AG10803 (cell line): Measurements from ENCODE around the gene ZNF326.

Experiments
- DNase-seq: peaks from one replicate; pipeline ENCODE4 v3.0.0; 2010; ENCODE audit warnings: low read depth
- H3K4me3 ChIP-seq: 2 replicates; pipeline ENCODE4 v1.5.1; 2011; ENCODE audit warnings: mild to moderate bottlenecking, low read length, control low read depth
- TF ChIP-seq, protein P1 (sequence below): conservative IDR thresholded peaks from 2 replicates; pipeline ENCODE4 v1.5.1; 2011; ENCODE audit warnings: mild to moderate bottlenecking, low read length, control low read depth, inconsistent platforms

Gene ZNF326

DNA sequence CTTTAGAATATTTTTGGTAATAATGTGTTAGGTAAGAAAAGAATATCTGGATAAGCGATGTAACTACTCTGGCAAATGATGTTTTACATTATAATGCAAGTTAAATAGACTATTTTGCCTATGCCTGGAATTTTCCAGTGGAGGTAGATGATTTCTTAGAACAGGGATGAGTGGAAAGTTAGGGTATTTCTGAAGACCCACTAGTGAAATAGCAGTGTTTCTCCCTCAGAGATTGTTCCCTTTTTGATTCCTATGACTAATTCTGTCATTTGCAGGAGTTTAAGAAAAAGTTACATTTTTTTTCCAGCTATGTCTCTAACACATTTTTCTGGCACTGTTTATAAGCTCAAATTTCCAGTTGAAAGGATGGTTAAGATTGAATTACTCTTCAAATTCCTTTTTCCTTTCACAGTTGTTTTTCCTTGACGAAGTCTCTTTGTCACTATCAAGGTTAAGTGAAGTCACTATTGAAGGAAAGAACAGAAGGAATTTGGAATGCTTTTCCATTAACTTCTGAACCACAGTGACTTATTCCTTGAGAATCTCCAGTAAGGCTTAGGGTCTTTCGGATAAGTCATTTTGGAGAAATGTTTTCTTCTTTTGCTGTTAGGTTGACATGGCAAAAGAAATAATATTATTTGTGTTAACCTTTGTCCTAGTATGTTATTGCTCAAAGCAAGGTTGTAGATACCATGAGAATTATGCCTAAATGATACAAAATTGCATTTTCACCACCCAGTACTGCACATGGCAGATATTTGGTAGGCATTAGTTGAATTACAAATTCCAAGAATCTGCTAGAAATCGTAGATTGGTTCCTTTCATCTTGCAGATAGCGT, 42.9 kb upstream of the ZNF326 start:
- H3K4me3 ChIP-seq = no peak overlapping the region
- TF ChIP-seq, protein P1, sequence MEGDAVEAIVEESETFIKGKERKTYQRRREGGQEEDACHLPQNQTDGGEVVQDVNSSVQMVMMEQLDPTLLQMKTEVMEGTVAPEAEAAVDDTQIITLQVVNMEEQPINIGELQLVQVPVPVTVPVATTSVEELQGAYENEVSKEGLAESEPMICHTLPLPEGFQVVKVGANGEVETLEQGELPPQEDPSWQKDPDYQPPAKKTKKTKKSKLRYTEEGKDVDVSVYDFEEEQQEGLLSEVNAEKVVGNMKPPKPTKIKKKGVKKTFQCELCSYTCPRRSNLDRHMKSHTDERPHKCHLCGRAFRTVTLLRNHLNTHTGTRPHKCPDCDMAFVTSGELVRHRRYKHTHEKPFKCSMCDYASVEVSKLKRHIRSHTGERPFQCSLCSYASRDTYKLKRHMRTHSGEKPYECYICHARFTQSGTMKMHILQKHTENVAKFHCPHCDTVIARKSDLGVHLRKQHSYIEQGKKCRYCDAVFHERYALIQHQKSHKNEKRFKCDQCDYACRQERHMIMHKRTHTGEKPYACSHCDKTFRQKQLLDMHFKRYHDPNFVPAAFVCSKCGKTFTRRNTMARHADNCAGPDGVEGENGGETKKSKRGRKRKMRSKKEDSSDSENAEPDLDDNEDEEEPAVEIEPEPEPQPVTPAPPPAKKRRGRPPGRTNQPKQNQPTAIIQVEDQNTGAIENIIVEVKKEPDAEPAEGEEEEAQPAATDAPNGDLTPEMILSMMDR = no peak
- peak; percentile 81 for DNase-seq

GRCh38 chr1:89952605-89953130, 42.2 kb upstream of the ZNF326 start:
- TF ChIP-seq, protein P1 = no peak
- H3K4me3 ChIP-seq = no peak overlapping the region
- DNase-seq = no peak

DNA sequence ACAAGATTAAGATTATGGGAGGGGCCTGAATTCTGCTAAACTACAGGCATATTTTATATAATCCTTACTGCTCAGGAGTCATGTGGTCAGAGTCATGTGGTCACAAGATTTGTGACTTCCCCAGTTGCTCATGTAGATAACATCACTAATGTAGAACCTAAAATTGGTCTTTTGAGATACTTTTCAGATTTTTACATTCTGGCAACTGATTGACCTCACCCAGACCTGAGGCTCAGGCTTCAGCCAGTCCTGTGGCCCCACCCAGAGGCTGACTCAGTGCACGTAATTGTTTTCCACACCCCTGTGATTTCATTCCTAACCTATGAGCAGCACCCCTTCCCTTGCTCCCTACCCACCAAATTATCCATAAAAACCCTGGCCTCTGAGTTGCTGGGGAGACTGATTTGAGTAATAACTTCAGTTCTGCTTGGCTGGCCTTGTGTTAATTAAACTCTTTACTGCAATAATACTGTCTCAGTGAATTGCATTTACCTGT, 41.7 kb upstream of the ZNF326 start:
- no peak overlapping the region for H3K4me3 ChIP-seq
- peak; percentile 87 for DNase-seq
- TF ChIP-seq, protein P1 = peak; percentile 7; the same call in 1 of the 2 replicates

GRCh38 chr1:89953929-89954328, 41.0 kb upstream of the ZNF326 start:
- TF ChIP-seq, protein P1 = no peak
- H3K4me3 ChIP-seq = no peak overlapping the region
- DNase-seq = no peak

DNA sequence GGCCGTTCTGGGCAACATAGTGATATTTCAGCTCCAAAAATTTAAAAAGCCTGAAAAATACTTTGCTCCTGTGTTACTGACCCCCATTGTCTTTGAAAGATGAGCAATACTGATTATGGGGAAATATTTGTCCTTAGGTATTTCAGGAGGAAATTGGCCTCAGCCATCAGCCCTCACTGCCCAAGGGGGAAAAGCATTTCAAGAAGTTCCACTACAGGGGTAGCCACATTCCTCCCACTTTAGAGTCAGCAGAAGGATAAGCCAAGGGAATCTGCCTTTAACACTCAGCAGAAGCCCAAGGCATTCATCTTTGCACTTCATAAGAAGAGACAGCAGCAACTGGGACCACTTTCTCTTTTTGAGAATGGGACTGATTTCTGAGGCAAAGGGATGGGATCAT, 40.5 kb upstream of the ZNF326 start:
- no peak for DNase-seq
- no peak overlapping the region for H3K4me3 ChIP-seq
- TF ChIP-seq, protein P1 = no peak

DNA sequence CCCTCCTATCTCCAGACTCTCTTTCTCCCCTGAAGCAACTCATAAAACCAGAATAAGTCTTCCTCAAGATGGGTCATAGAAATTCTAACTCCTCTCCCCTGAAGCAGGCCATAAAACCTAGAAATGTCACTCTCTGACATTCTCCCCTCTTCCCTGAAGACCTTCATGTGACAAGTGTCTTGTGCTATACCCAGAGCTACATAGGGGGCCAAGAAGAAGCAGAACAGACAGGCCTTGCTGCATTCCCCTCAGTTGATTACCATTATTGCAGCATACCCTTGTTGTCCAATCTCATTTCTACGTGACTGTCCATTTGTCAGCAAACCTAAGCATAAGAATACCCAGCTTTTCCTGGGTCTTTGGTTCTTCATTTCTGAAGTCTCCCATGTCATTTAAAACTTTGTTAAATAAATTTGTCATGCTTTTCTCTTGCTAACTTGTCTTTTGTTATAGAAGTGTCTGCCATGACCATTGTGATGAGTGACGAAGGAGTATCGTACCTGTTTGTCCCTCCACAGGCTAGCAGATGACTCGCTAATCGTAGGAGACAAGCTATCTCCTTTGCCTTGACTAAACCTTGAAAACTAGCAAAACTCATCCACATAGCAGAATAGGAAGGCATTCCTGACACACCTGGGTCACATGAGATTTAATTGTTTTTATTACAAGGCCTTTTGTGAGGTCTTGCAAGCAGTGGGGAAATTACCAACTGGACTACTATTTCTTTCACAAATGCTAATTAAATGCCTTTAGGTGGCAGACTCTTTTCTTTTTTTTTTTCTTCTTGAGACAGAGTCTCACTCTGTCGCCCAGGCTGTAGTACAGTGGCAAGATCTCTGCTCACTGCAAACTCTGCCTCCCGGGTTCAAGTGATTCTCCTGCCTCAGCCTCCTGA, 39.4 kb upstream of the ZNF326 start:
- H3K4me3 ChIP-seq = no peak overlapping the region
- DNase-seq = no peak
- TF ChIP-seq, protein P1 = no peak
